ENCODE data around the gene CDR2L. TPM values are rescaled to one million over a fixed set of nuclear protein-coding genes. Genes with fewer than 3 reads are reported as not detected.
"Not testable (repeated sequence)": the region's sequence is repeated elsewhere in the genome, so short reads cannot be mapped to it uniquely, and the experiment has no call there.

Gene CDR2L
- total RNA-seq, 1 experiment from 2014 or later: 32.7 TPM

GRCh38 chr17:74975943-74976342 is 11.5 kb upstream of the CDR2L start:
- DNase-seq (ENCODE audit: low read depth): no peak
- in situ Hi-C loops (cut with HindIII; ENCODE audit: low pct_unique_long_range_greater_than_20kb, low sequenced_read_pairs): no loop called here

- DNase-seq (ENCODE audit: low read depth): no peak
- in situ Hi-C loops (cut with HindIII; ENCODE audit: low pct_unique_long_range_greater_than_20kb, low sequenced_read_pairs): no loop called here
Measured at GRCh38 chr17:74977802-74978201, 9.6 kb upstream of the CDR2L start.

DNA sequence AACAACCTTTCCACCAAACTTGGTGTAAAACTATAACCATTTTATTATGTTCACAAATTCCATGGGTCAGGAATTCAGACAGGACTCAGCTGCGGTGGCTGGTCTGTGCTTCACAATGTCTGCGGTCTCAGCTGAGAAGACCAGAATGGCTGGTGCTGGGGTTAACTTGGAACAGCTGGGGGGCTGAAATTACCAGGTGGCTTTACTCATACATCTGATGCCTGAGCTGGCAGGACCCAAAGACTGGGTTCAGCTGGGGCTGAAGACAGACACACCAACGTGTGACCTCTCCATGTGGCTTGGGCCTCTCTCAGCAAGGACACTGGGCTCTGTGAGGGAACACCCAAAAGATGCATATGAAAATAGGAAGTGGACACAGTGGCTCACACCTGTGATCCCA is 9.2 kb upstream of the CDR2L start:
- DNase-seq (ENCODE audit: low read depth): no peak
- in situ Hi-C loops (cut with HindIII; ENCODE audit: low pct_unique_long_range_greater_than_20kb, low sequenced_read_pairs): no loop called here

GRCh38 chr17:74979408-74980146 is 7.9 kb upstream of the CDR2L start:
- no peak for DNase-seq (ENCODE audit: low read depth)
- in situ Hi-C loops (cut with HindIII; ENCODE audit: low pct_unique_long_range_greater_than_20kb, low sequenced_read_pairs): no loop called here

GRCh38 chr17:74981318-74981978 is 6.0 kb upstream of the CDR2L start:
- in situ Hi-C loops (cut with HindIII; ENCODE audit: low pct_unique_long_range_greater_than_20kb, low sequenced_read_pairs): no loop called here
- DNase-seq (ENCODE audit: low read depth): no peak

DNA sequence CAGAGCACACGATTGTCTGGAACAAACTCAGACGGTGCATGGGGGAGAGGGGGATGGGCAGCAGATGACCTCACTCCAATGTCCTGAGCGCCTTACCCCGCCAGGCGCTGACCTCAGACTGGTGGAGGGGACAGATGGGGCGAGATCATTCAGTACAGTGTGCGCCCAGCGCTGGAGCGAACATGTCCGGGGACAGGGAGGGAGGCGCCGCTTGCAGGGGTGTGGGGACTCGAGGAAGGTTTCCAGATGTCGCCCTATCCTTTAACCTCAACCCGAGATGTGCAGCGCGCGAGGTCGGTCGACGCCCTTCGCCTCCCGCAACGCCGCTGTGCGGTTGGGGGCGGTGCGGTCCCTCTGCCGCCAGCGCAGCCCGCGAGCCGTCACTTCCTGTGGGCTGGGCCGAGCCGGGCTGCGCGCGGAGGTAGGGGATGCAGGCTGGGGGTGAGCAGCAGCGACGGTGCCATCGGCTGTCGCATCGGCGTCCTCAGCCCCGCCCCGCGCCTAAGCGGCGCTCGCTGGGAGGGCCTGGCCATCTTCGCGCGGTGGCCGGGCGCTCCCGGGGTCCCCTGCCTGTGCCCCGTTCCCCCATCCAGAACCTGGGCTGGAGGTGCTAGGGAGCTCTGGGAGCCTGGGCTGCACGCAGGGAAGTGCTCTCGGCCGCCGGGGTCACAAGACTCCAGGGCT is 5.3 kb upstream of the CDR2L start:
- peak; percentile 83 for DNase-seq (ENCODE audit: low read depth)
- in situ Hi-C loops (cut with HindIII; ENCODE audit: low pct_unique_long_range_greater_than_20kb, low sequenced_read_pairs): no loop called here

- DNase-seq (ENCODE audit: low read depth); in situ Hi-C loops (cut with HindIII; ENCODE audit: low pct_unique_long_range_greater_than_20kb, low sequenced_read_pairs): not testable (repeated sequence)
Measured at GRCh38 chr17:74982663-74983313, 4.6 kb upstream of the CDR2L start.

DNA sequence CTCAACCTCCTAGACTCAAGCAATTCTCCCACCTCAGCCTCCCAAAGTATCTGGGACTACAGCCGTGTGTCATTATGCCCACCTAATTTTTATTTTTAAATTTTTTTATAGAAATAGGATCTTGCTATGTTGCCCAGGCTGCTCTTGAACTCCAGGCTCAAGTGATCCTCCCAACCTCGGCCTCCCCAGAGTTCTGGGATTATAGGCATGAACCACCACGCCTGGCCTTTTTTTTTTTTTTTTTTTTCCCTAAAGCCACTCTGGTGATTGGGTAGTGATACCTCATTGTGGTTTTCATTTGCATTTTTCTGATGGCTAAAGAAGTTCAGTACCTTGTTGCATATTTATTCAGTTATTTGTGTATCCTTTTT is 1.2 kb upstream of the CDR2L start:
- DNase-seq (ENCODE audit: low read depth): no peak
- in situ Hi-C loops (cut with HindIII; ENCODE audit: low pct_unique_long_range_greater_than_20kb, low sequenced_read_pairs): no loop called here

- in situ Hi-C loops (cut with HindIII; ENCODE audit: low pct_unique_long_range_greater_than_20kb, low sequenced_read_pairs): no loop called here
- DNase-seq (ENCODE audit: low read depth): peak; percentile 87
Measured at GRCh38 chr17:74987909-74988711, 678 bp downstream of the CDR2L start.

DNA sequence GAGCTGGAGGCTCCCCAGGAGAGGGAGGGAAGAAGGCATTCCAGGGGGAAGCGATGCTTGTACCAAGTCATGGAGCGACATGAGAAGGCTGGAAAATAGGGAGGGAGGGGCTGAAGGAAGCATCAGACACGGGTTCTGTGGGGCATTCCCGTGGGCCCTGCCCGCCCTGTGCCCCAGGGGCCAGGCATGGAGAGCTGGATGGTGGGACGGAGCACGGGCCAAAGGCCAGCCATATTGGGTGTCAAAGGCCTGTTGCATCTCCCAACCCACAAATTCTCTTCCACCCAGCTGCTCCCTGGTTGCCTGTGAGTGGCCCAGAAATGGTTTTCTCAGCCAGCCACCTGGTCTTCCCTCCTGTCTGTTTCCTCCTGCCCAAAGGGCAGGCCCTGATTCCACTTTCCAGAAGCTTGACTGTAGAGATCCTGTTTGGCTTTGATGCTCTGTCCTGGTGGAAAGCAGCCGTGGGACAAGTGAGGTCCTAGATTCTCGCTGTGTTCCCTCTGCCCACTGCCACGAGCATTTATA is 3.2 kb downstream of the CDR2L start:
- in situ Hi-C loops (cut with HindIII; ENCODE audit: low pct_unique_long_range_greater_than_20kb, low sequenced_read_pairs): no loop called here
- DNase-seq (ENCODE audit: low read depth): no peak

DNA sequence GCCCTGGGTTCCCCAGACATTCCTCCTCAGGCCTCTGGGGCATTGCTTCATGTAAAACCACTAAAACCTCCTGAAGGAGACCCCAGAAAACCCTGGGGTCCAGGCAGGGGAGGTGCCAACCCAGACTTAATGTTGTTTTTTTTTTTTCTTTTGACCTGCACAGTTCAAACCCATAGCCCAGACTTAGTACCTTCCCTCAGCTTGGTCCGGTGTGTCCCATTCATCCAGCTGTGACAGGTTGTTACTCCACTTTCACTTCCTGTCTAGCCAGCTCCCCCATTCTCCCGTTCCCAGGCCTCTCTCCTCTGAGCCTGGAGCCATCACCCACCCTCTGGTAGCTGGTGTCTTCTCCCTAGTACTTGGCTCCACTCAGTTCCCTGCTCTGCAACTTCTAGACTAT is 4.8 kb downstream of the CDR2L start:
- no peak for DNase-seq (ENCODE audit: low read depth)
- in situ Hi-C loops (cut with HindIII; ENCODE audit: low pct_unique_long_range_greater_than_20kb, low sequenced_read_pairs): no loop called here

DNA sequence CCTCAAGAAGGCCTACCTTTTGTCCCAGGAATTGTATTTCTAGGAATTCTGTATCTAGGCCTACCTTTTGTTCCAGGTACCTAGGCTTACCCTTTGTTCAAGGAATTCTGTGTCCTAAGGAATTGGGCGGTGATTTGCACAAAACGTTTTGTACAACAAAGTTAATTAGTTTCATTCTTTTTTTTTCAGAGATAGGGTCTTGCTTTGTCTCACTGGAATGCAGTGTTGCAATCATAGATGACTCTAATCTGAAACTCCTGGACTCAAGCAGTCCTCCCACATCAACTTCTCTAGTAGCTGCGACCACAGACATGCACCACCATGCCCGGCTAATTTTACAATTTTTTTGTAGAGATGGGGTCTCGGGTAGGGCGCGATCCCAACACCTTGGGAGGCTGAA is 7.0 kb downstream of the CDR2L start:
- DNase-seq (ENCODE audit: low read depth): no peak
- in situ Hi-C loops (cut with HindIII; ENCODE audit: low pct_unique_long_range_greater_than_20kb, low sequenced_read_pairs): no loop called here

GRCh38 chr17:74995847-74996246 is 8.4 kb downstream of the CDR2L start:
- DNase-seq (ENCODE audit: low read depth): no peak
- in situ Hi-C loops (cut with HindIII; ENCODE audit: low pct_unique_long_range_greater_than_20kb, low sequenced_read_pairs): no loop called here

DNA sequence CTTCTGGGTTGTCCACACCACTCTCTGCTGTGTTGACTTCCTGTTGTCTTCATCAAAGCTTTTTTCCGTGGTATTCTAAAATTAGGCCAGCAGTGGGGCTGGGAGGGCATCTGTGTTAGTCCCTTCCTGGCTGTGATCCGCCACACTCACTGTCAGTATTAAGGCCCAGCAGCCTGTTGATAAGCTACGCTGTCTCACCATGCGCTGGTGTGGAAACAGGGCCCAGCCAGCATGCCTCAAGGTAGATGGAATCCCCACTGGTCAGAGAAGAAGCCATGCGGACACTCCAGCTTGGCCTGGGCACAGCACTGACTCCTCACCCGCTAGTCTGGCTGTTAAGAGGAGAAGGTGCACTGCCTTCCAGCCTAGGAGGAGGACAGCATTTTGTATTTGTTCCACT is 11.4 kb downstream of the CDR2L start:
- no peak for DNase-seq (ENCODE audit: low read depth)
- in situ Hi-C loops (cut with HindIII; ENCODE audit: low pct_unique_long_range_greater_than_20kb, low sequenced_read_pairs): no loop called here

GRCh38 chr17:74999523-74999922 is 12.1 kb downstream of the CDR2L start:
- in situ Hi-C loops (cut with HindIII; ENCODE audit: low pct_unique_long_range_greater_than_20kb, low sequenced_read_pairs): no loop called here
- DNase-seq (ENCODE audit: low read depth): no peak

- in situ Hi-C loops (cut with HindIII; ENCODE audit: low pct_unique_long_range_greater_than_20kb, low sequenced_read_pairs): no loop called here
- DNase-seq (ENCODE audit: low read depth): no peak
Measured at GRCh38 chr17:75001915-75002843, 14.7 kb downstream of the CDR2L start.
